DMS114 treated with DMSO at 0.1 percent for 48 hours (cell line): ENCODE measurements around the gene KRTAP26-1.
A peak's percentile ranks its signal among the peaks of the same experiment; 100 is the strongest.

Source experiments
- DNase-seq: peaks from one replicate; lab custom pipeline; 2025; ENCODE audit not compliant: unreplicated experiment; lab: John Stamatoyannopoulos, UW

KRTAP26-1 gene, protein sequence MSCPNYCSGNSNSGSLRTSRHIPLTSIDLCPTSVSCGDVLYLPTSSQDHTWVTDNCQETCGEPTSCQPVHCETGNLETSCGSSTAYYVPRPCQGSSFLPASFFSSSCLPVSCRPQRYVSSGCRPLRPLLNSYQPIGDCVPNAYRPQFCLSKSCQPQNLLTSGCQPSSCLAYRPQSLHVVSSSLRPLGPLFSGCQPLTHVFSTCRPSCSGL

DNA sequence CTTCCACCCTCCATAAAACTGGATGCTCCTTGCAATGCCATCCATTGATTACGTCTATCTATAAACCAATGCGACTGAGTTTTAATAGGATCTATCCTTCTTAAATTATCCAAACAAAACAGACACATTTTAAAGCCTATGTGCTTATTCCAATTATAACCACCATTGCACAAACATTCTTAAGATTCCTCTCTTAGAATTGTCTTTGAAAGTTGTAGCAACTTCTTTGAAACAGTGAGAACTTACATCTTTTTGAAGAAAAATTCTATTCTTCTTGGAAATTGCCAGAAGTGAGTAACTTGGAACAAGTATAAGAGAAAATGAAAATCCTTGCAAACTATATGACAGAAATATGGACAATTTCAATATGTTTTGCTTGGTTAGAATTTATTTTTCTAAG, at the start of gene KRTAP26-1:
KRTAP26-1 (minus strand) TSS at position 101 of the 400 bp plus-strand sequence. CDS start 280 bp downstream, outside the sequence.
- no peak for DNase-seq

DNA sequence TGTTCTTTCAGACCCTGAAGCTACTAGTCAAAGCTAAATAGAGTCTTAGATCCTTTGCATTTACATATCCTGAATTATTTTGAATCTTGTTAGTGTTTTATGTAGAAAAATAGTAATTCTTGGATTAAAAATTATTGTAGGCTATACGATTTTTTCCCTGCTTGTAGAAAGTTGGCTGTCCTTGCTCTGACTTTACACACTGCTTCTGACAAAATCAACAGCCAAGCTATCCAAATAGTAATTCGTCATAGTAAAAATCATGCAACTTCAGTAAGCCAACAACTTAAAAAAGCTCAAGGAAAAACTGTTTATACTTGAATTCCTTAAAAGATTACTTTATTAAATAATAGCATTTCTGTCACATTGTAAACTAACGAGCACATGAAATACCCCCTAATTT, 35.8 kb upstream of the KRTAP26-1 start:
- DNase-seq: no peak

DNA sequence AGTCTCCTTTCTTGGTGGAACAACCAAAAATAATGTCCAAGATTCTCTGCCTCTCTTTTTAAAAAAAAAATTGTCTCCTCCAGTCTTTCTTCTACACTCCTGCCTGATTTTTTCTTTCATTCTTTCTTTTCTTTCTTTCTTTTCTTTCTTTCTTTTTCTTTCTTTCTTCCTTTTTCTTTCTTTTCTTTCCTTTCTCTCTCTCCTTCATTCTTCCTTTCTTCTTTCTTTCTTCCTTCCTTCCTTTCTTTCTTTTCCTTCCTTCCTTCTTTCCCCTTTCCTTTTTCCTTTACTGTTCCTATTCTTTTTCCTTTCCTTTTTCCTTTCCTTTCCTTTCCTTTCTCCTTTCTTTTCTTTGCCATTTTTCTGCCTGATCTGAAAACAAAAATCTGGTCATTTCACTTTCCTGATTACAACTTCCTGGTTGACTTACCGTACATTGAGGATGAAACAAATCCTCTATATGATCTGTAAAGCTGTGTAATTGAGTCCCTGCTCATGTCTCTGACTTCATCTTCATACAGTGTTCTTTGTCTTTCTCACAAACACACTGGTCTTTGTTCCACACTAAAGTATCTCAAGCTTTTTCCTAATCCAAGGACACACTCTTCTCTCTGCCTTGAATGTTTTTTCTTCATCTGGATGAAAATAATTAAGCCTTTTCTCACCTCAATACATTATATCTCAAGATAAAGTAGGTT, 34.3 kb upstream of the KRTAP26-1 start:
- no peak for DNase-seq

DNA sequence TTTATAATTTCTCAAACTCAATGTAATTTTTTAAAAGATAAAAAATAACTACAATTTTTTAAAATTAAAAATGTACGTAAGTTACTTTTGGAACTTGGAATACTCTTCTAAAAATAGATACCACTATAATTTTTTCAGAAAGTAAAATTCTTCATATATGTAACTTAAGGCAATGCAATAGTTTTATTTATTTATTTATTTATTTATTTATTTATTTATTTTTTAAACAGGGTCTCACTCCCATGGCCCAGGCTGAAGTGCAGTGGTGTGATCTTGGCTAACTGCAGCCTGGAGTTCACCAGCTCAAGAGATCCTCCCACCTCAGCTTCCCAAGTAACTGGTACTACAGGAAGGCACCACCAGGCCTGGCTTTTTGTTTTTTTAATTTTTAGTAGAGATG, 31.4 kb upstream of the KRTAP26-1 start:
- no peak for DNase-seq

DNA sequence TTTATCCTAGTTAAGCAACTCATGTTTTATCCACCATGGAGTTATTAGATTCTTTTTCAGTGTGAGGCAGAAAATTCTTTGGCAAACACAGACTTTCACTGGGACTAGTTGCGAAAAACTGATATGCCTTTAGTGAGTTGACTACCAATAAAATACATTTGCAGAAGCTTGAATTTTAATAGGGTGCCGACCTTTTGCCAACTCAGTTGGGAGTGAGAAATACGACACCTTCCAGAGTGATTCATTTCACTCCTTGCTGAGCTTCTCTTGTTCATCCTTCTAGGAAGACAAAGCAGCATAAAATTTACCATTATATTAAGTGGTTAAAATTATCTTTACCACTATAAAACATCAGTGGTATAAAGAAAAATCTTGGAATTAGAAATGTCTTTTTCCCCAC, 29.5 kb upstream of the KRTAP26-1 start:
- DNase-seq: no peak

DNA sequence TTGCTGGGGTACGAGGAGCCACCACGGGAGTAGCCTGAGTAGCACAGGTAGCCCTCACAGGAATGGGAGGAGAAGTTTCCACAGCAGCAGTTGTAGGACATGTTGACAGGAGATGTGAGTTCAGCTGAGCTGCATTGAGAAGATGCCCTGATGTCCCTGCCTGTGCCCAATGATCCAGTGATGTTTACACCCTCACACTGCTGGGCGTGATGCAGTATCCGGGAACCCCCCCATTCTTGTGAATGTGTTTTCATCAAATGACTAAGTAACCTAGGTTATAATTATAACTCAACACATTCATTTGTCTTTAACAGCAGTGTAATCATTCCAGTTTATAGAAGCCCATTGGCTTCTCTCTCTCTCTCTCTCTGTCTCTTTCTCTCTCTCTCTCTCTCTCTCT, 28.4 kb upstream of the KRTAP26-1 start, which contains the start of gene KRTAP23-1:
KRTAP23-1 (minus strand) TSS at position 101 of the 400 bp plus-strand sequence; CDS start at position 101, 0 bp downstream.
- no peak for DNase-seq

DNA sequence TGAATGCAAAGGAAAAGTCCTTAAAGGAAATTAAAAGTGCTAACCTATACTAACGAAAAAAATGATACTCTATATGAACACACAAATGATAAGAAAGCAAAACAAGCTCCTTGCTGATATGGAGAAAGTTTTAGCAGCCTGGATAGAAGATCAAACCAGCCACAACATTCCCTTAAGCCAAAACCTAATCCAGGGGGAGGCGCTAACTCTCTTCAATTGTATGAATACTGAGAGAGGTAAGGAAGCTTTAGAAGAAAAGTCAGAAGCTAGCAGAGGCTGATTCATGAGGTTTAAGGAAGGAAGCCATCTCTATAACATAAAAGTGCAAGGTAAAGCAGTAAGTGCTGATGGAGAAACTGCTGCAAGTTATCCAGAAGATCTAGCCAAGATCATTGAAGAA, 24.9 kb upstream of the KRTAP26-1 start:
- DNase-seq: no peak

DNA sequence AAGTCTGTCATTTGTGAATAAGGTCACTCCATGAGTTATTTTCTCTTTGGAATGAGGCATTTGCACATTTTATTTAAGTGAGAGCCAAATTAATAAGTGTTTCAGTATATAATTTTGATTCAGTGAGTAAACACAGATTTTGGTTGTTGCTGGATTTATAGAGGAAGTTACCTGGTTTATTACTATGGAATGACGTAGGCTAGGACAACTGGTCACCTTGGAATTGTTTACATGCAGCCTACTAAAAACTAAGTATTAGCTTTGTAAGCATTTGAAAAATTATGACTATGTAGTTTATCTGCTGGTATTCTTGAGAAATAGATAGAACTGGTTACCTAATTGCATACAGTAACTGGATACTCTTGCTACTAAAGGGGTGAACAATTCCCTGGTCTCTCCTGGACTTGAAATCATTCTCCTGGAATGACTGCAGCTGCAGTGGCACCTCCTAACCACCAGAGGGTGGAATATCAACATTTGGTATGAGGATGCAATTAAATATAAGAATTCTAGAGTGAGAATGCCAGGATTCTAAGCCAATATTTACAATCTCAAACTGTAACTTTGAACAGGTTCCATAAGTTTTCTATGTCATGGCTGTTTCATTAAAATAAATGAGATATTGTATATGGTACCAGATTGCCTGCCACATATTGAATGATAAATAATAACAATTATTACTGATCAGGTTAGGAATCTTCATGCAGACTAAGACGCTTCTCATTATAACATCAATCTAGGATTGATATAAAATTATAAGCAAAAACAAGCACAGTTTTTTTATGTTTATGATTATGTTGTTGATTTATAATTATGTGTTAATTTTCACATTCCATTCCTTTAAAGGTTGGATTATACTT, 20.8 kb upstream of the KRTAP26-1 start:
- DNase-seq: peak; percentile 1

DNA sequence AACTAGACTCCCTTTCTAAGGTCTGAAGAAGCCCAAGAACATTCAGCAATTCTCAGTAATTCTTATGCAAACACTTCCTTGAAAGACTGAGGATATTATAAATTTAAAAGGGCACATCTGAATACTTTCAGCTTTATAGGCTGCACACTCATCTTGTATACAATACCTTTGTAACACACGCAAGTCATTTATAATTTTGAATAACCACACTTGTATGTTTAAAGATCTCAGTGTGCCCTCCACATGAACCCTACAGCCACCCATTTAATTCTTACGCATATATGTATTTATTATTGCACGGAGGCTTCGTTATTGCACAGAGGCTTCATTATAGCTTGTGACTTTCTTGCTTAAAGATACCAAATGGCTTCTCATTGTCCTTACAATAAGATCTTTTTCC, 18.6 kb upstream of the KRTAP26-1 start:
- DNase-seq: no peak

DNA sequence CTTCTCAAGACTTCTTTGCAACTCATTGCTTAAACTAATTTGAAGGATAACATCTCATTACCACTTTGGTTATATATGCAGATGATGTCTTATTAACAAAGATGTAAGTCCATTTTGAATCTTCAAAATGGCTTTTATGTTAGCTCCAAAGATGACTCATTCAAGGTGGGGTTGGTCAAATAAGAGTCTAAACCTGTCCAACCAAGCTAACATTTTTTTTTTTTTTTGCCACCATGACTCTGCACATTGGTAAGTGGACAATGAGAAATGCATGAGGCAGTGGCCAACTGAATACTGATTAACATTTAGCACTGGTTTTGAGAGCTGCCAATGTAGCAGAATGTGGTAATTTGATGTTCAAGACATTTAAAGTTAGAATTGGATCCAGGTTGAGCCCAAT, 17.7 kb upstream of the KRTAP26-1 start:
- DNase-seq: no peak

DNA sequence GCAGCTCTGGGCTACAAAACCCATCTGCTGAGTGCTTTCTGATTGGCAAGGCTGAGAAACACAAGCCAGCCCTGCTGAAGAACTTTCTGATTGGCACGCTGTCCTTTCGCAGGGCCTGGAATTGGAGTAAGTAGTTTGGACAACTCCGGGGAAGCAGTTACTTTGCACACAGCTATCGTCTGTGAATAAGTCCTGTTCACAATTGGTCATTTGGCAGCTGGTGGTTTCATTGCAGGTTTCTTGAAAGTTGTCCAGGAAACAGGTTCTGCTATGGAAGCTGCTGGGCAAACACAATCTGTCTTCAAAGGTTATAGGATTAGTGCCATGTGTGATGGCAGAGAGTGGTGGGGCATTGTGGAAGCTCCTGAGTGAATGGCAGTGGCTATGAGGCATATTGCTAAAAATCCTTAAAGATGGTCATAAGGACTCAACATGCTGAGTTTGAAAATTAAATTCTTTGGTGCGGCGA, 17.2 kb upstream of the KRTAP26-1 start, which contains the start of gene KRTAP27-1:
KRTAP27-1 (minus strand) TSS at position 419 of the 469 bp plus-strand sequence; CDS start at position 393, 26 bp downstream.
- no peak for DNase-seq

DNA sequence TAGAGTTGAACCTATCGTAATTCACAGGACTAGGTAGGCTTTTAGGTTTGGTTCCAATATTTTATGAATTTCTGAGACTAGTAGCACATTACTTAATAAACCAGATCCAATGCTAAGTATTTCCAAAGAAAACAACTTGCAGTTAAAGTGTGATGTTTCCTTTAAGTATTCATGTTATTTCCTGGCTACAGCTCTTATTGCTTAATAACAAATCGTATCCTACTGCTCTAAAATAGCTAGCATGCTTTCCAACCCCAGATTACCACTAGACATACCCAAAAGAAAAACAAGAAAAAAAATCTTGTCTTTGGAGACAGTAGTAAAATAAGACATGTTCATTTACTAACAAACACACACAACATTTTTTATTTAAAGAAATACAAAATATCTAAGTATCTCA, 16.5 kb upstream of the KRTAP26-1 start:
- no peak for DNase-seq

DNA sequence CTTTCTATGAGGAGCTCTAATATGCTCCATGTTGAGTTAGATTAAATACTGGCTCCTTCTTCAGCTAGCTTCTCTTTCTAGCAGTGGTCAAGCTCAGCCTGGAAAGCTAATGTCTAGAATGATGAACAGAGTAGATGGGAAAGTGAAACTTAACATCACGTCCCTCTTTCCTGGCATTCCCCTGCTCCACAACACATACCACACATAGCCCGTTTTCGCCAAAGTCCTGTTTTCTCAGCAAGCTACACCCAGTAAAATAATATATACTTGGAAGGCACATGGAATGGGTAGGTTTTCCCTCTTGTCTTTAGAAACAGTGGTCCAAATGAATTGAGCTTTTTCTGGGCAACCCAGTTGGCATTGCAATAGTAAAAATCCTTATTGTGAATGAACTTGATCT, 13.6 kb upstream of the KRTAP26-1 start:
- DNase-seq: no peak

DNA sequence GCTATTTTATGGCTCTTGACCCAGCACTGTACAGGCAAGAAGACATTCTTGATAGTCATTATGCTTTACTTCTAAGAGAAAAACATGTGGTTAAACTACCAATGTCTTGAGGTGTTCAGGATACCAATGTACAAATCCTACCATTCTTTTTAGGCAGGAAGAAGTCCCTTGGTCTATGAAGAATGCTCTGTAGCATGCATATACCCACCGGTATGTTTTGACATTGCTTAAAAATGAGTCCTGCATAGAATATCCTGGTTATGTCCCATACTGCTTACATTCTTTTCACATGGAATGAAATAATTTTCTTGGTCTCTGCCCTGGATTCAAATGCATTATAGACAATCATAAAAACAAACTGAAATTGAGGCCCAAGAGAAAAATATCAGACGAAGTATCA, 12.6 kb upstream of the KRTAP26-1 start:
- DNase-seq: no peak

DNA sequence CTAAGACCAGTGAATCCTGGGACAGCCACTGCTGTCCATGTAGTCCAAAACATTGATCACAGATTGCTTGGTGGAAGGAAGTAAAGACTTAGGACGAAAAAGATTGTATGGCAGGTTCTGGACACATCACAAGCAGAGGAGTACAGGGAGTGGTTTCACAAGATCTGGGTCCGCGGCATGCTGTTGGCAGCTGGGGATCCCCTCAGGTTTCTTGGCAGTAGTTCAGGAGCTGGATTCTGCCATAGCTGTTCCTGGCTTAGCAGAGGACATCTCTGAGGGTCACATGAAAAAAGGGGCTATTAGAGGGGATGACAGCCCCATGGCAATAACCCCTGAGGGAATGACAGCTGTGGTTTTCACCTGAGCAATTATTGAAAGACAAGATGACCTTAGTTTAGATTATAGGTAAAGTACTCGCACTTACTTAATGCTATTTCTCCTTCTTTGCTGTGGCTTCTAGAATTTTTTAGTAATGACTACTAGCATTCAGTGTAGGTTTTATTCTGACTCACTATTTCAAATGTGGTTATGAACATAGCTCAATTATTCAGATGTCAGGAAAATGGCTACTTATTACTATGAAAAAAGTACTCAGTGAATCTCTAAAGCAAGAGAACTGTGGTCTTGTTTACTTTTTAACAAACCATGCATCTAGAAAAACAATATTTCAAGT, 9.2 kb upstream of the KRTAP26-1 start:
- DNase-seq: no peak

DNA sequence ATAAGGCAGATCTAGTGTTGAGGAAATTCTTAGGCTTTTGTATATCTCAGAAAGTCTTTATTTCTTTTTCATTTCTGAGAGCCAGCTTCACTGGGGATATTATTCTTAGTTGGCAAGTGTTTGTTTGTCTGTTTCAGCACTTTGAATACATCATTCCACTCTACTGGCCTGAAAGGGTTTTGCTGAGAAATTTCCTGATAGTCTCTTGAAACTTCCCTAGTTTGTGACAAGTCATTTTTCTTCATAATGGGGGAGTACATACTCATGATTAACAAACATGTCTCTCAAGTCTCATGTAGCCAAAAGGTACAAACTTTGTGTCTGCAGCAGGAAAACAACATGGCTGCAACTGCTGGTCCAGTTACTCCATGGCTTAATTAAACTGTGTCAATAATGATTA, 6.3 kb upstream of the KRTAP26-1 start:
- DNase-seq: no peak

DNA sequence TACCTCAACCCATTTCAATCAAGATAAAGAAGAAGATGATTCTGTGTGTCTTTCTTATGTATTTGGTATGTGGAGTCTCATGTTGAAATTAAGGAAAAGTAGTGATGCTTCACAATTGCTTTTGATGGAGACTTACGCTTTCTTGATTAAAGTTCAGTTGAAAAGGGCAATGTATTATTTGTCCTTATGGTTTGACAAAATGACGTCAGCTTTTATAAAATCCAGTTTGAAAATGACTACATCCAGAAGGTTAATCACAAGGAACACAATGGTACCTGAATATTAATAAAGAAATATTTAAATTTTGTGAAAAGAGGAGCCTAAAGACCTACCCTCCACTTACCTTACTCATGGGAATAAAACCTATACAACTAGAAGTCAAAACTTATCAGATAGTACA, 4.4 kb downstream of the KRTAP26-1 start:
- no peak for DNase-seq

DNA sequence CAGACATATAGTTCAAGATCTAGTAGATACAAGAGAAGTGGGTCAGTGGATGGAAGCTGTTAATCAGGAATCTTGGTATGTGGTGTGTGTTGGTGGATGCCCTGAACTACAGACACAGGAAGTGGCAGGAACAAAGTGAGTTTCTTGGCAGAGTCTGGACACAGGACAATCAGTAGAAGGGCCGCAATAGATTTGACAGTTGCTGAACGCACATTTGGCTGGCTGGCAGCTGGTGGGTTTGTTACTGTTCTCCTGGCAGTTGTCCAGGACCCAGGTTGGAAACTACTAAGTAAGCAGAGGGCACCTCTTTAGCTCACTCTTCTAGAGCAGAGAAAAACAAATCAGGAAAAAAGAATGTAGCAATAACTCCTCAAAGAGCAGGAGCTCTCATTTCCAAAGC, 13.2 kb downstream of the KRTAP26-1 start:
- no peak for DNase-seq

DNA sequence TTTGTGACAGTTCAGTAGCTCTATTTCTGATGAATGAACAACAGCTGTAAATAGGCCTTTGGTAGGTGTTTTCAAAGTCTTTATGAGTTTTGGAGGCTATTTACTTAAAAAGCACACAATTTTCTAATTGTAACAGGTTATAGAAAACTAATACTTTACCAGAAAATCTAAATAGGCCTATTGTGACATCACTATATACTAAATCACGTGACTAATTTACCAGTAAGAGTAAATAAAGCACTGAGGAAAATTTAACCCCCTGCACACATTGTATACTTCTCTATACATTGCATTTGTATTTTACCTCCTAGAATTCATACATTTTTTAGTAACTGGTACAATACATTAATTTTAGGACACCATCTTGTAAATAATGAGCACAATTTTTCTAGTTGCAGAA, 15.0 kb downstream of the KRTAP26-1 start:
- DNase-seq: no peak

DNA sequence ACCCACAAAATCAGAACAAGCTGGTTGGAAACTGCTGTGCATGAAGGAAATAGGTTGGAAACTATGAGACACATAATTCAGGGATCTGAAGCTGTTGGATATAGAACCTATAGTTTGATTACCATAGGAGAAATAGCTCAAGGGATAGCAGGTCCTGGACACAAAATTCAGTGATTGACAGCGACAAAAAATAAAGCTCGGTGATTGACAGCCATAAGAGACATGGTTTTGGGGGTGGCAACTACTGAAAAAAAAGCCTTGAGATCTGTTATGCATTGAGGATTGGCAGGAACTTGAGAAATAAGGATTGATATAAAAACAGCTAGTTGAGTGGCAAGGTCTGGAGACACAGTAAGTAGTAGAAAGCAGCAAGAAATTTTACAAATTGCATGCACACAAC, 30.9 kb downstream of the KRTAP26-1 start, which contains the start of gene KRTAP25-1:
KRTAP25-1 (minus strand) TSS at position 300 of the 400 bp plus-strand sequence; CDS start at position 276, 24 bp downstream.
- no peak for DNase-seq

DNA sequence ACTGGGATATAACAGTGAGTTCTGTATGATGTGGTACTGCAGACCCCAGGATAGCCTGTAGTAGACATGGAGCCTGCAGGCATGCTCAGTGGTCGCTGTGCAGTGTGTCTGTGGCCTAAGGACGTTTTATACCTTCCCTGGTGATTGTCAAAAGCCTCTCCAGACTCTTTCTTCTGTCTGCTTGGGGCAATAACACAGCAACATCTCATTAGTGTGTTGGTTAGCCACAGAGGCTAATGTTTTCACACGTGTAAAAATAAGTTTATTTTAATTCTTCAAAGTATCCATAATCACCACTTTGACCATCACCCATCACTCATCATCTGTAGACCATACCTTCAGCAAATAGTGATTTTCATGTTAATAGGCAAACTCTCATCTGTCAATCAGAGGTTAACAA, 37.3 kb downstream of the KRTAP26-1 start, which contains the start of gene KRTAP24-1:
KRTAP24-1 (minus strand) TSS at position 101 of the 400 bp plus-strand sequence; CDS start at position 83, 18 bp downstream.
- no peak for DNase-seq
